GM23248 (cell line): ENCODE results near the gene ESYT2.

Source experiments
- EZH2 ChIP-seq: fragments of 200-600 bp; sonication (generic); IDR thresholded peaks from 2 replicates; pipeline ENCODE4 v1.6.1; 2018; ENCODE audit warnings: antibody characterized with exemption, mild to moderate bottlenecking; ENCODE audit not compliant: insufficient read depth, poor library complexity, severe bottlenecking
- EZH2phosphoT487 ChIP-seq: fragments of 200-600 bp; sonication (generic); IDR thresholded peaks from 2 replicates; pipeline ENCODE4 v1.6.1; 2018; ENCODE audit warnings: antibody characterized with exemption, moderate library complexity, mild to moderate bottlenecking, low read depth; ENCODE audit not compliant: insufficient read depth

- TF ChIP-seq EZH2 (no peak), EZH2phosphoT487 (no peak)
These were observed 20.1 kb upstream of the ESYT2 start for GRCh38 chr7:158849442-158849767.
